NCI-H1092 treated with DMSO at 0.1 percent for 48 hours (cell line): ENCODE data around the gene PCIF1.
"Not testable (repeated sequence)": the region's sequence is repeated elsewhere in the genome, so short reads cannot be mapped to it uniquely, and the experiment has no call there.

Experiments used
- DNase-seq: peaks from one replicate; lab custom pipeline; 2025; lab: John Stamatoyannopoulos, UW

The PCIF1 gene

GRCh38 chr20:45924391-45925261 lies 9.9 kb upstream of the PCIF1 start:
- DNase-seq: no peak

GRCh38 chr20:45925821-45926506 lies 8.5 kb upstream of the PCIF1 start:
- no peak for DNase-seq

- DNase-seq: no peak
Measured at GRCh38 chr20:45926731-45927070, 7.8 kb upstream of the PCIF1 start.

DNA sequence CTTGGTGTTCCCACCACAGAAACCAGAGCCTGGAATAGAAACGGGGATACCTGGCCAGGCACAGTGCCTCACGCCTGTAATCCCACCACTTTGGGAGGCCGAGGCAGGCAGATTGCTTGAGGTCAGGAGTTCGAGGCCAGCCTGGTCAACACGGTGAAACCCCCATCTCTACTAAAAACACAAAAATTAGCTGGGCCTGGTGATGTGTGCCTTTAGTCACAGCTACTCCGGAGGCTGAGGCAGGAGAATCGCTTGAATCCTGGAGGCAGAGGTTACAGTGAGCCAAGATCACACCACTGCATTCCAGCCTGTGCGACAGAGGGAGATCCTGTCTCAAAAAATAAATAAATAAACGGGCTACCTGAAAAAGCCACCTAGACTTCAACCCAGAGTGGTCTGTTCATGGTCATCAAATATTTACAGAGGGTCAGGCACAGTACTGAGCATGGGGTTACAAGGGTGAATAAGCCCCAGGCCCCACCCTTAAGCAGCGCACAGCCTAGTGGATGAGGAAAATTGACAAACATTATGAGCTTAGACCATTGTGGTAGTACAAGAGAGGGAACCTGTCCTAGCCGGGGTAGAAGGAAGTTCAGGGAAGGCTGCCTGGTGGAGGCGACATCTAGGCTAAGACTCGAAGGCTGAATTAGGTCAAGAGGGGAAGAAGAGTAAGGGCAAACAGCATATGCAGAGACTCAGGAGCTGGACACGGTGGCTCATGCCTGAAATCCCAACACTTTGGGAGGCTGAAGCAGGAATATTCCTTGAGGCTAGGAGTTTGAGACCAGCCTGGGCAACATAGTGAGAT lies 7.2 kb upstream of the PCIF1 start:
- DNase-seq: no peak

- not testable (repeated sequence) for DNase-seq
Measured at GRCh38 chr20:45931680-45932079, 2.8 kb upstream of the PCIF1 start.

DNA sequence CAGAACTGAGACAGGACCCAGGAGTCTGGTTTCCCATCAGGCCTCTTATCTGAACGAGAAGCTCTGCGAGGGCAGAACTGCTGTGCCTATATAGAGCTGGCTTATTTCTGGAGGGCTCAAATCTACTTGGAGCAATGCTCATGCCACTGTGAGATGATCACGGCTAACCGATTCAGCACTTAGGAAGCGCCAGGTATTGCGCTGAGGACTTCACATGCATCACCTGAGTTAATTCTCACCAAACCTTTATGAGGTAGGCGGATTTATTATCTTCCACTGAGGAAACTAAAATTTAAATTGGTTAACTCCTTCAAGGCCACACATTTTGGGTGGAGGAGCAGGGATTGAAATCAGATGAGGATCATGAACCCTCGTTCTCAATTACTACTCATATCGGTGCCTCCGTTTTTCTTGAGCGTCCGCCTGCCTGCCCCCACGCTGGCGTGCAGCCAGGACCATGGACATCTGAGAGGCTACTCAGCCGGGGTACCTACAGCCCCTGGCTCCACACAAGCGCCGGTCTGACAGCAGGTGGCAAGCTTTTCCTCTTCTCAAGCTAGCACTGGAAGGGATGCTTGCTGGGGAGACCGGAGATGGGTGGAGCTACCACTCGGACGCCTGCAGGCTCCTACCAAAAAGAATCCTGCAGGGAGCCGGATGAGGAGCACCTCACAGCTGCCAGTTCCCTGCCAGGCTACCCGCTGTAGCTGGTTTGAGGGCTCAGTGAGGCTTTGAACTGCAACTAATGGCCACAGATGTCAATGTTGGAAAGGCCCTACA lies 1.0 kb upstream of the PCIF1 start:
- DNase-seq: peak; percentile 82

DNA sequence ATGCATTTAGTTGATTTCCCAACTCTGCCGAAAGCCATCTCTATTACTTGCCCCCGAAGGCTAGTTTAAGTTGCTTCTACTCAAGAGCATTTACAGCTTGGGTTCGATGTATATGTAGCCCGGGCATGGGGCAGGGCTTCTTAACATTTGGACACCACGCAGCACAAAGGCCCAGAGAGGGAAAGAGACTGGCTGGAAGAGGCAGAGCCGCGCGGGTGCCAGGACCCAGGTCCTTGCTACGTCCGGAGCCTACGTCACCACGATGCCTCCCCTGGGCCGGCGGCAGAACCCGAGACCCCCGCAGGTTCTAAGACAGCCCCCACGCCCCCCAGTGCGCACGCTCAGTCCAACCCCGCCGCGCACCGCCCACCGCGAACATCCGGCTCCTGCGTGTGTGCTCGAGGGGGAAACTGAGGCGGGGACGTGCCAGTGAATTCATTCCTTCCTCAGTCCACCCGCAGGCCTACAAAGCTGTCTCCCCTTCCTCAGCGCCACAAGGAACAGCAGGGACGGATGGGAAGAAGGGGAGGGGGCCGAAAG lies 367 bp upstream of the PCIF1 start:
- DNase-seq: peak; percentile 77

DNA sequence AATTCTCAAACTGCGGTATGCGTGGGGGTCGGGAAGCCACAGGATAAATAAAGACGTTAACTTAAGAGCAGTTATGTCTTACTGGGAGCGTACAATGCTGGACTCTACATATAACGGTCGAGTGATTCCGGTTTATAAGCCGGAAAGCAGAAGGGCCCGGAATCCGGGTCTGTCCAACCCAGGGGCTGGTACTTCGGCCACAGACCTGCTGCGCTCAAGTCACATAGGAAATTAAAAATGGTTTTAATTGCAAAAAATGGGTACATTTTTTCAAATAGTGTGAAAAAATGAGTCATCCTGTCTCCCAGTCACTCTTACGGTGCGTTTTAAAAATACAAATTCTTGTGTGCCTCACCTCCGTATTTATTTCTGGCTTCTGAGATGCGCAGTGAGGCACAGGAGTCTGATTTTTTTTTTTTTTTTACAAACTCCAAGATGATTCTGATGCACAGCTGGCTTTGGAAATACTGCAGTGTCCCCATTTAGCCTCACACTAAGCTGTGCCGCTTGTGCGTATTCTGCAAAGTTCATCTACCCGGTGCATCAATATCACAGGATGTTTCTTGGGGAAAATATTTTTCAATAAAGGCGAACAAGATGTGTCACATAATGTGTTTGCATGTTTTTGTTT lies 1.0 kb downstream of the PCIF1 start:
- DNase-seq: no peak

DNA sequence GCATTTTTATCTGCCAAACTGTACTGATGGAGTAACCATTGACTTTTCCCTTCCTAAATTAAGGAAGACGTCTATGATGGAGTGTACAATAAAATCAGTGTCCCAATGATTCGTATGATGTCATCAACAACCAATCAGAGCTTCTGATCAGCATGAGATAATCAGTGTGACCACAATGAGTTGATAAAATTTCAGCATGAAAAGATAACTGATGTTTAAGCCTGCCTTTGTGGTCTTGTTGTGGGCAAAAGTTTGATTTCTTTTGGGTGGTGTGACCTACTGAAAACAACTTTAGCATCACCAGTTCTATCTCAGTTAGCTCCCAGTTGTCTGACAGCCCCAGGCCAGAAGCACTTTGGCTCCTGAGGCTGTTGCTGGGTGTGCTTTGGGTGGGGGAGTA lies 3.3 kb downstream of the PCIF1 start:
- no peak for DNase-seq

DNA sequence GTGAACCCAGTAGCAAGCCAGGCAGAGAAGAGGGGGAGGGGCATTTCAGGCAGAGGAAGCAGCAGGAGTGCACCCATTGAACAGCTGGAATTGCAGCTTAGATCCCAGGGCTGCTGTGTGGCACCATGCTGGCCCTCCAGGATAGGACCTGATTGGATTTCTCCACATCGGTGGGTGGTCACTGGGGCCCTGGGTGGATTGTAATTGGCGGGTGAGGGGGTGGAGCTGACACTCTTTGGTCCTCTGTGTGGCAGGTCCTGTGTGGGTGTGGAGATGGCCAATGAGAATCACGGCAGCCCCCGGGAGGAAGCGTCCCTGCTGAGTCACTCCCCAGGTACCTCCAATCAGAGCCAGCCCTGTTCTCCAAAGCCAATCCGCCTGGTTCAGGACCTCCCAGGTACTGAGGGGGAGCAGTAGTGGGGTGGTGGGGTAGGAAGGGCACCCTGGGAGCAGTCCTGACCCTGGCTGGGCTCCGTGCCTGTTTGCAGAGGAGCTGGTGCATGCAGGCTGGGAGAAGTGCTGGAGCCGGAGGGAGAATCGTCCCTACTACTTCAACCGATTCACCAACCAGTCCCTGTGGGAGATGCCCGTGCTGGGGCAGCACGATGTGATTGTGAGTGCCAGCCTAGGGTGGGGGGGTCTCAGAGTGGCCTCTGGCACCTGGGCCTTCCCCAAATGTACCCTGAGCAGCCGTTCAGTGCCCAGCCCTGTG lies 4.4 kb downstream of the PCIF1 start:
- DNase-seq: no peak

DNA sequence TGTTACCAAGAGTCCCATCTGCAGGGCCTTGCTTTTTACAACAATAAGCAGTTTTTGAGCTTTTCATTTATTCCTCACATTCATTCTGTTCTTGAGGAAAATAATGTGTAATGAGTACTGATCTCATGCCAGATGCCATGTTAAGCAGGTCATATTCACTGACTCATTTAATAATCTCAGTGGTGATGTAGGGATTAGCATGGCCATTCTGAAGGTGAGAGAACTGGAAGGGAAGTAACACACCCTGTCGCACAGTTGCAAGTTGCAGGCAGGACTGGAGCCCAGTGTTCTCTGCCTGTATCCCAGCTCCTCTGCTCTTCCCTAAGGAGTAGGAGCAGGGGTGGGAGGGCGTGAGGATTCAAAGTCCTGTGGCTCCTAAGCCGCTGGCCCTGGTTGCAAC lies 5.6 kb downstream of the PCIF1 start:
- no peak for DNase-seq

DNA sequence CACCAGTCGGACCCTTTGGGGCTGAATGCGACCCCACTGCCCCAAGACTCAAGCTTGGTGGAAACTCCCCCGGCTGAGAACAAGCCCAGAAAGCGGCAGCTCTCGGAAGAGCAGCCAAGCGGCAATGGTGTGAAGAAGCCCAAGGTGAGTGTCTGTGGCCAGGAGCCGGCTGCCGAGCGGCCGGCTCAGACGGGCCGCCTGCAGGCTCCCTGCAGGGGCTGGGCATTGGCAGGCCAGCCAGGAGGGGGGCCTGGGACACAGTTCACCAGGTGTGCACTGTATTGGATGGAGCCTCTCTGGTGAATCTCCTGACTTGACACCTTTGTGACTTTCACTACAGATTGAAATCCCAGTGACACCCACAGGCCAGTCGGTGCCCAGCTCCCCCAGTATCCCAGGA lies 6.0 kb downstream of the PCIF1 start:
- DNase-seq: no peak

GRCh38 chr20:45943613-45944012 lies 9.1 kb downstream of the PCIF1 start:
- no peak for DNase-seq

- DNase-seq: no peak
Measured at GRCh38 chr20:45944151-45944964, 9.9 kb downstream of the PCIF1 start.

GRCh38 chr20:45944965-45945677 lies 10.6 kb downstream of the PCIF1 start:
- no peak for DNase-seq

DNA sequence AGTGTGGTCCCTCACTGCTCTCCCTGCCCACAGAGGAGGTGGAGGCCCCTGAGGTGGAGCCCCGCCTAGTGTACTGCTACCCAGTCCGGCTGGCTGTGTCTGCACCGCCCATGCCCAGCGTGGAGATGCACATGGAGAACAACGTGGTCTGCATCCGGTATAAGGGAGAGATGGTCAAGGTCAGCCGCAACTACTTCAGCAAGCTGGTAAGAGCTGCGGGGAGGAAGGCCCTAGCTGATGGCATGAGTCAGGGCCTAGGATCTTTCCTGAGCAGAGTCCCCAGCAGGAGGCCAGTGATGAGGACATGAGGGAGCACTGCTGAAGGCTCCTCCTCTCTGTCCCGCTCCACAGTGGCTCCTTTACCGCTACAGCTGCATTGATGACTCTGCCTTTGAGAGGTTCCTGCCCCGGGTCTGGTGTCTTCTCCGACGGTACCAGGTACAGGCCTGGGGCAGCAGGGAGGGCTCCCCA lies 11.2 kb downstream of the PCIF1 start:
- DNase-seq: no peak

DNA sequence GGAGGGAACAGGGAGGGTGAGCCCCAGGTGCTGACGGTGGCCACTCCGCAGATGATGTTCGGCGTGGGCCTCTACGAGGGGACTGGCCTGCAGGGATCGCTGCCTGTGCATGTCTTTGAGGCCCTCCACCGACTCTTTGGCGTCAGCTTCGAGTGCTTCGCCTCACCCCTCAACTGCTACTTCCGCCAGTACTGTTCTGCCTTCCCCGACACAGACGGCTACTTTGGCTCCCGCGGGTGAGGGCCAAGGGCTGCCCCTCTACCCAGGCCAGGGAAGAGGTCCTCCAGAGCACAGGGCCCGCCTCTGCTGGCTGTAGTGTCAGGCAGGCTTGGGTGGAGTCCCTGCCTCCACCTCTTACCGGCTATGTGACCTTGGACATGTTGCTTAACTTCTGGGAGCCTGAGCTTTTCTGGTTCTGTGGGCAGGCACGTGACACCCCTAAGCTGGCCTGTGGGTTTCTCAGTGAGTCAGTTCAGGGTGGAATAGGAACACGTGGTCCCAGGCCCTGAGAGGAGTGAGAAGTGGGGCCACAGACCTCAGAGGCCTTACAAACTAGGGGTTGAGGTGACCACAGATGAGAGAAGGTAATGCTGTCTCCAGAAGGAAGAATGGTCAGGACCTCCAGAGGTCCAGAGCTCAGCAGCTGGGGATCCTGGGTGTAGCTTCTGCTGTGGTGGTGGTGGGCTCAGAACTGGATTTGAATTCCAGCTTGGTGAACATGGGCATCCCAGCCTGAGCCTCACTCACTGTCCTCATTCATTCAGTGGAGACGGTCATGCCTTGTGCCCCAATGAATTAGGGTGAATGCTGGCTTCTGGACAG lies 11.9 kb downstream of the PCIF1 start:
- no peak for DNase-seq
